ENCODE results near the gene GPC5. TPM values are rescaled to one million over a fixed set of nuclear protein-coding genes. Genes with fewer than 3 reads are reported as not detected.
"Not testable (repeated sequence)": the region's sequence is repeated elsewhere in the genome, so short reads cannot be mapped to it uniquely, and the experiment has no call there.

Gene GPC5
- total and polyA plus RNA-seq, 7 donors = 0.23 TPM; not detected in 6

- intact Hi-C loops (cut with DNase I) = loop anchor here in 1 of 2 donors (5.0 kb wide), 1 partner anchor 1228 kb away; no protein-coding TSS in a partner anchor
- H3K27ac ChIP-seq = no peak overlapping the region
- no peaks in the 10 kb centered on the region for H3K4me1 ChIP-seq
- H3K4me3 ChIP-seq = no peak overlapping the region
- DNase-seq (no peak), ATAC-seq (no peak)
- 27 to 31% (median 28%) methylated on average over 2 of the region's 2 CpGs for WGBS, 3 donors
- no peaks in the 10 kb centered on the region for H3K27me3 ChIP-seq (ENCODE audit: insufficient read depth in 3 of 3, low read length in 2 of 3)
- H3K9me3 ChIP-seq = no peaks in the 10 kb centered on the region
- TF ChIP-seq CTCF (IDR thresholded peaks at IDR 0.05) = no peak
- H3K36me3 ChIP-seq (ENCODE audit: insufficient read depth in 1 of 2, low read depth in 1 of 2) = no peaks in the 10 kb centered on the region
Measured at GRCh38 chr13:92510416-92510815, 1112.0 kb downstream of the GPC5 start.

- Histone ChIP-seq H3K36me3 (ENCODE audit: insufficient read depth in 1 of 2, low read depth in 1 of 2) (no peaks in the 10 kb centered on the region), H3K4me3 (no peak overlapping the region), H3K27me3 (ENCODE audit: insufficient read depth in 3 of 3, low read length in 2 of 3) (no peaks in the 10 kb centered on the region), H3K27ac (no peak overlapping the region), H3K9me3 (no peaks in the 10 kb centered on the region), H3K4me1 (no peaks in the 10 kb centered on the region)
- intact Hi-C loops (cut with DNase I) = loop anchor here in 1 of 2 donors (5.0 kb wide), 1 partner anchor 1231 kb away; no protein-coding TSS in a partner anchor
- WGBS, 3 donors = 59 to 67% (median 60%) methylated on average over 9 of the region's 9 CpGs
- ATAC-seq (no peak), DNase-seq (no peak)
- no peak for TF ChIP-seq CTCF (IDR thresholded peaks at IDR 0.05)
Measured at GRCh38 chr13:92512852-92513251, 1114.4 kb downstream of the GPC5 start.

GRCh38 chr13:92513672-92514071 is 1115.3 kb downstream of the GPC5 start:
- Histone ChIP-seq H3K27ac (no peak overlapping the region), H3K27me3 (ENCODE audit: insufficient read depth in 3 of 3, low read length in 2 of 3) (no peaks in the 10 kb centered on the region), H3K4me3 (no peak overlapping the region), H3K4me1 (no peaks in the 10 kb centered on the region), H3K9me3 (no peaks in the 10 kb centered on the region), H3K36me3 (ENCODE audit: insufficient read depth in 1 of 2, low read depth in 1 of 2) (no peaks in the 10 kb centered on the region)
- ATAC-seq (no peak), DNase-seq (no peak)
- intact Hi-C loops (cut with DNase I) = loop anchor here in 1 of 2 donors (5.0 kb wide), 1 partner anchor 1231 kb away; no protein-coding TSS in a partner anchor
- TF ChIP-seq CTCF (IDR thresholded peaks at IDR 0.05) = no peak
- 3 to 42% (median 41%) methylated on average over 1 of the region's 1 CpG for WGBS, 3 donors

DNA sequence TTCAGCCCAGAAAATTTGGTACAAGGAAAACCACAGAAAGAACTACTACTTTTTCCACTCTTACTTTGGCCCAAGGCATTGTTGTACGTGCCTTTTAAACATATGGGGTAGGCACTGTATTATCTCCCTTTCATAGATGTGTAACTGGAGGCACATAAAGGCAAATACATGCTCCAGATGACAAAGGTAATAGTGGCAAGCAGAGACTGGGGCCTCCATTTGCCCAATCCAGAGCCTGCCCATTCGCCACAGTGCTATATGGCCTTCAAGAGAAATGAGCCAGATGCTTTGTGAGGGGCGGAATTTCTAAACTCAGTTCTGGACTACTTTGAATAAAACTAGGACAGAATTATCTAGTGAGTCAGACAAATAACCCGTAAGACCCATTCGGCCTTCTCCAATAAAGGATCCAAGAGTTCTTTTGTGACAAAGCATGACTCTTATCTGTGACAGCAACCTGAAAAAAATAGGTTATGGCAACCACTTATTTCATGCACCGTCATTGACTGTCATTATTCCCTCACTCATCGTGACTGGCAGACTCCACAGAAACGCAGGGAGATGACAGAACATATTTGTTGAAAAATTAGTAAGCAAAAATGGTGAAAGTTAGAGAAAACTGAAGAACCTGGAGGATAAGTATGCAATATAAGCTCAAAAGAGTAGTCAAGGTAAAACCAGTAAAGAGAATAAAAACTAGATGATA is 1116.2 kb downstream of the GPC5 start:
- DNase-seq (no peak), ATAC-seq (no peak)
- no peak for TF ChIP-seq CTCF (IDR thresholded peaks at IDR 0.05)
- no peaks in the 10 kb centered on the region for H3K9me3 ChIP-seq
- no peaks in the 10 kb centered on the region for H3K4me1 ChIP-seq
- H3K27ac ChIP-seq = no peak overlapping the region
- no peaks in the 10 kb centered on the region for H3K27me3 ChIP-seq (ENCODE audit: insufficient read depth in 3 of 3, low read length in 2 of 3)
- H3K36me3 ChIP-seq (ENCODE audit: insufficient read depth in 1 of 2, low read depth in 1 of 2) = no peaks in the 10 kb centered on the region
- no peak overlapping the region for H3K4me3 ChIP-seq
- intact Hi-C loops (cut with DNase I) = loop anchor here in 1 of 2 donors (5.0 kb wide), 1 partner anchor 1232 kb away; no protein-coding TSS in a partner anchor
- WGBS, 3 donors = 89 to 92% (median 90%) methylated on average over 8 of the region's 8 CpGs

GRCh38 chr13:92516878-92517277 is 1118.5 kb downstream of the GPC5 start:
- H3K4me3 ChIP-seq; H3K36me3 ChIP-seq (ENCODE audit: insufficient read depth in 1 of 2, low read depth in 1 of 2); ATAC-seq; intact Hi-C loops (cut with DNase I); DNase-seq; H3K27me3 ChIP-seq (ENCODE audit: insufficient read depth in 3 of 3, low read length in 2 of 3); H3K4me1 ChIP-seq; H3K27ac ChIP-seq; H3K9me3 ChIP-seq: not testable (repeated sequence)
- 93 to 95% (median 94%) methylated on average over 6 of the region's 6 CpGs for WGBS, 3 donors

GRCh38 chr13:92518622-92519021 is 1120.2 kb downstream of the GPC5 start:
- DNase-seq; H3K27ac ChIP-seq; H3K4me1 ChIP-seq; H3K36me3 ChIP-seq (ENCODE audit: insufficient read depth in 1 of 2, low read depth in 1 of 2); H3K27me3 ChIP-seq (ENCODE audit: insufficient read depth in 3 of 3, low read length in 2 of 3); H3K4me3 ChIP-seq; intact Hi-C loops (cut with DNase I); ATAC-seq; H3K9me3 ChIP-seq: not testable (repeated sequence)
- 71 to 84% (median 75%) methylated on average over 2 of the region's 2 CpGs for WGBS, 3 donors
